Endothelial cell of hepatic sinusoid (primary cell): Measurements from ENCODE around the gene C6orf136.
"Not testable (repeated sequence)": the region's sequence is repeated elsewhere in the genome, so short reads cannot be mapped to it uniquely, and the experiment has no call there.

ENCODE experiments used
- in situ Hi-C: cut with HindIII; loops from 2 replicates; pipeline ENCODE4 v1.10.0; 2017; ENCODE audit warnings: low sequenced_read_pairs

Gene C6orf136, protein sequence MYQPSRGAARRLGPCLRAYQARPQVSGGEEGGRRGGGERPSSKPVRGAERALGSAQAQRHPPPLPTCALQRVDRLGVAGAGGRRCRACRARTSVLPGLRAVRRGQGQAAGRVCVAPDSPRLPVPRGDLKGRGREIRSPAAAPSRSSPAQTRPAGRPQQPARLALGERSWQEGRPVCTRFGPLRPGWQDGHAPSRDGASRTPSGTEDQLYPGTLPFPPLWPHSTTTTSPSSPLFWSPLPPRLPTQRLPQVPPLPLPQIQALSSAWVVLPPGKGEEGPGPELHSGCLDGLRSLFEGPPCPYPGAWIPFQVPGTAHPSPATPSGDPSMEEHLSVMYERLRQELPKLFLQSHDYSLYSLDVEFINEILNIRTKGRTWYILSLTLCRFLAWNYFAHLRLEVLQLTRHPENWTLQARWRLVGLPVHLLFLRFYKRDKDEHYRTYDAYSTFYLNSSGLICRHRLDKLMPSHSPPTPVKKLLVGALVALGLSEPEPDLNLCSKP

GRCh38 chr6:30646450-30647241 lies at the start of gene C6orf136:
TSS of gene C6orf136 (plus strand) at chr6:30647133. CDS start at chr6:30647232, 99 bp downstream.
- in situ Hi-C loops, result no loop called here

DNA sequence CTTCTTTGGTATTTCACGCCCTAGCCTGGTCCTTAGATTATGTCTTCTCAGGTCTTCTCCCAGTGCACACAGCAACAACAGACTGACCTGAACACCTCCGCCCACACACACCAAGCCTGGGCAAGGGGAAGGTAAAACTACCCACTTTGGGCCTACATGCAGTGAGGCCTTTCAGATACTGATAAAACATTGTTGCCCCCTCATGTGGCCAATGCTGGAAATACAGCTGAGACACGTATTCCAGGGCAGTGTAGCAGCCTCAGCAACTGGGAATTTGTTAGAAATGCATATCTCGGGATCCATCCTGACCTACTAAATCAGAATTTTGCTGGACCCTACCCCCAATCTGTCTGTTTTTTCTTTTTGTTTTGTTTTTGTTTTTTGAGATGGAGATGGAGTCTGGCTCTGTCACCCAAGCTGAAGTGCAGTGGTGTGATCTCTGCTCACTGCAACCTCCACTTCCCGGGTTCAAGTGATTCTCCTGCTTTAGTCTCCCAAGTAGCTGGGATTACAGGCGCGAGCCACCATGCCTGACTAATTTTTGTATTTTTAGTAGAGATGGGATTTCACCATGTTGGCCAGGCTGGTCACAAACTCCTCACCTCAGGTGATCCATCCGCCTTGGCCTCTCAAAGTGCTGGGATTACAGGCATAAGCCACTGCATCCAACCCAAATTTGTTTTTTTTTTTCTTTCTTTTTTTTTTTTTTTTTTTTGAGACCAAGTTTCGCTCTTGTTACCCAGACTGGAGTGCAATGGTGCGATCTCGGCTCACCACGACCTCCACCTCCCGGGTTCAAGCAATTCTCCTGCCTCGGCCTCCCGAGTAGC lies 49.4 kb upstream of the C6orf136 start:
- in situ Hi-C loops, result not testable (repeated sequence)

DNA sequence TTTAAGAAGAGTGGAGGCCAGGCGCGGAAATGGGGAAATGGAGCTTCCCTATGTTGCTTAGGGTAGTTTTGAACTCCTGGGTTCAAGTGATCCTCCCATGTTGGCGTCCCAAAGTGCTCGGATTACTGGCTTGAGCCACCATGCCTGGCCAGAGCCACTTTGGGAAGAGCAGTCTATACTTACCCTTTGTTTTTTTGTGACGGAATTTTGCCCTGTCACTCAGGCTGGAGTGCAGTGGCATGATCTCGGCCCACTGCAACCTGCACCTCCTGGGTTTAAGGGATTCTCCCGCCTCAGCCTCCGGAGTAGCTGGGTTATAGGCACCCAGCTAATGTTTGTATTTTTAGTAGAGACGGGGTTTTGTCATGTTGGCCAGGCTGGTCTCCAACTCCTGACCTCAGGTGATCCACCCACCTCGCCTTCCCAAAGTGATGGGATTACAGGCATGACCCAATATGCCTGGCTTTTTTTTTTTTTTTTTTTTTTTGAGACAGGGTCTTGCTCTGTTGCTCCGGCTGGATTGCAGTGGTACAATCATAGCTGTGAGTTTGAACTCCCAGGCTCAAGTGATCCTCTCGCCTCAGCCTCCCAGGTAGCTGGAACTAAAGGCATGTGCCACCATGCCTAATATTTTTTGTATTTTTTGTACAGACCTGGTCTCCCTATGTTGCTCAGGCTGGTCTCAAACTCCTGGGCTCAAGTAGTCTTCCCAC lies 47.9 kb upstream of the C6orf136 start:
- in situ Hi-C loops, result no loop called here

DNA sequence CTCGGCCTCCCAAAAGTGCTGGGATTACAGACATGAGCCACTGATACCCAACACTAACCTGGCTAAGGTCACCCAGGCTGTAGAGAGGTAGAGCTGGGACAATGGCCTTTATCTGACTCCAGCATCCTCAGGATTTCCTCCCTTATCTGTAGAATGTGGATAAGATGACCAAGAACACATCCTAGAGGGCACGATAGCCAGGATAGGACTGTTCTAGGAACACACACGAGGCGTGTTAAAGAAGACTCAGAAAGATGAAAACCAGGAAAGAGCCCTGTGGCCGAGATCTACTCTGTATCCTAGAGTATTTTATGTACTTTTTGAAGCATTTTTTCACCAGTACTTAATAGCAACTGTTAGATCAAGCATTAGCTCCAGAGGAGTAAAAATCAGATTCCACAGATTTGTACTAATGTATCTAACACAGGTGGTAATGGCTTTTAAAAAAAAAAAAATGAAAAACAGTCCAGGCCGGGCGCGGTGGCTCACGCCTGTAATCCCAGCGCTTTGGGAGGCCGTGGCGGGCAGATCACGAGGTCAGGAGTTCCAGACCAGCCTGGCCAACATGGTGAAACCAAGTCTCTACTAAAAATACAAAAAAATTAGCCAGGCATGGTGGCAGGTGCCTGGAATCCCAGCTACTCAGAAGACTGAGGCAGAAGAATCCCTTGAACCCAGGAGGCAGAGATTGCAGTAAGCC lies 47.2 kb upstream of the C6orf136 start:
- in situ Hi-C loops, result no loop called here

DNA sequence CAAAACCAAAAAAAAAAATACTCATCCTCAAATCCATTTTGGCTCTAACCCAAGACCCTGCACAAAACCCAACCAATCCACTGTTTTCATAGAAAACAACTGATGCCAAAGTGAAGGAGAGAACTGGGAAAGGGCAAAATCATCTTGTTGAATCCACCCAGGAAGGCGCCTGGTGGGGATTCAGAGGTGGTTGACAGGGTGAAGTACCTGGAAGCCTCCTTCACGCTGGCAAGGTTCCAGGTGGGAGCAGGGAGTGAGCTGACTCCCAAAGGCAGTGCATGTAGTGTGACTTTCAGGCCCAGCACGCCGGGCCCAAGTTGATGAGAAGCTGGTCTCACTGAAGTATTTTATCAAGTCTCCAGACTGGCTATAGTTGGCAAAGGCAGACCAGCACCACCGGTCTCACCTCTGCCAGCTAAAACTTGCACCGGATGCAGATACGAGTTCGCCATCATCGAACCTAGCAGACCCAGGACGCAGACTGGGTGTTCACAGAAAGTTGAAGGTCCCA lies 46.4 kb upstream of the C6orf136 start:
- in situ Hi-C loops, result no loop called here

- in situ Hi-C loops, result no loop called here
Measured at GRCh38 chr6:30601436-30601814, 45.5 kb upstream of the C6orf136 start.

DNA sequence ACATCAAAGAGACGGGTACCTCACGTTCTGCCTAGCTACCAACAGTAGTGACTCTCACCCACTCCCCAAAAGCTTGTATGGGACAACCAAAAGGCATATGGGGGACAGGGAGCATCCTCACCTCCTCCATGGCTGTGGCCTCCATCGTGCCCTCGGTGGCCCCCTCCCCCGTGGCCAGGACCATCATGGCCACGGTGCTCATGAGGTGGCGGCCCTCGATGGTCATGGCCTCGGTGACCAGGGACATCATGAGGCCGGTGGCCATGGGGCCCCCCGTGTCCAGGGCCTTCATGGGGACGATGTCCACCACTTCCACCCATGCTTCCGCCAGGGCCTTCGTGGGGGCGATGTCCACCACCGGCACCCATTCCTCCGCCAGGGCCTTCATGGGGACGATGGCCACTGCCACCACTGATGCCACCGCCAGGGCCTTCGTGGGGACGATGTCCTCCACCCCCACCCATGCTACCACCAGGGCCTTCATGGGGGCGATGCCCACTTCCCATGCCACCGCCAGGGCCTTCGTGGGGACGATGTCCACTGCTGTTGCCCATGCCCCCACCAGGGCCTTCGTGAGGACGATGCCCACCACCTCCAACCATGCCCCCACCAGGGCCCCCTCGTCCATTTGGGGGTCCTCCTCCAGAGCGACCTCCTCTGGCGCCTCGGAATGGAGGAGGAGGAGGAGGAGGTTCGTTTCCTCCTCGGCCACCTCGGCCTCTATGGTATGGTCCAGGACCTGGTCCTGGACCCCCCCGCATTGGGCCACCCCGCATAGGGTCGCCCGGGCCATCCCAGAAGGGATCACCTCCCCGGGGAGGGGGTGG lies 44.9 kb upstream of the C6orf136 start:
- in situ Hi-C loops, result no loop called here

GRCh38 chr6:30603961-30604360 lies 43.0 kb upstream of the C6orf136 start:
- in situ Hi-C loops, result no loop called here

GRCh38 chr6:30610065-30610464 lies 36.9 kb upstream of the C6orf136 start:
- in situ Hi-C loops, result loop anchor here (5.0 kb wide), 3 partner anchors 48 to 107 kb away; partner anchors contain the start of gene MDC1

DNA sequence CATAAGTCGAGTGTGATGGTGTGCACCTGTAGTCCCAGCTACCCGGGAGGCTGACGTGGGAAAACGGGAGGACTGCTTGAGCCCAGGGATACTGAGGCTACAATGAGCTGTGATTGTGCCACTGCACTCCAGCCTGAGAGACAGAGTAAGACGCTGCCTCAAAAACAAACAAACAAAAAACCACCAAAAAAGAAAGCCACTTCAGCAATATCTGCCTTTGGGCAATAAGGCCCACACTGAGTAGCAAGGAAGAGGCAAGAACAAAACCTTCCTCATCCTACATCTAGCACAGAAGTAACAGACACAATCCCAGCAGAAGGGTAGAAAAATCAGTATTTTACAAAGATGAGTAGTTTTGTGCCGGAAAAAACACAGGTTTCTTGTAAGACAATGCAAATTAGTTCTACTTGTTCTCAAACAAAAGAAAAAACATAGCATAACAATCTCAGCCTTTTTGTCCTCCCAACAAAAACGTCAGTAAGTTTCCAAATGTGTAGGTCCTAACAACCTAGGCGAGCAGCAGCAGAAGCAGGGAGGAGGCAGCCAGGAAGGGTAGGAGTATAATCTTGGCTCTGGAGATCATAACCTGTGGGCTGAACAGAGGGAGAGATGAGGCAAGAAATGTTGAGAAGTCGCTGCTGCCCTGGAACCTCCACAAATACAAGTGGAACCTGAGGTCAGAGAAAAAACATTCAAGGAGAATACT lies 35.6 kb upstream of the C6orf136 start:
- in situ Hi-C loops, result loop anchor here (5.0 kb wide), 3 partner anchors 49 to 106 kb away; partner anchors contain the start of gene MDC1

GRCh38 chr6:30611856-30612194 lies 35.1 kb upstream of the C6orf136 start:
- in situ Hi-C loops, result loop anchor here (5.0 kb wide), 3 partner anchors 50 to 105 kb away; partner anchors contain the start of gene MDC1

GRCh38 chr6:30612213-30612612 lies 34.7 kb upstream of the C6orf136 start:
- in situ Hi-C loops, result loop anchor here (5.0 kb wide), 3 partner anchors 50 to 105 kb away; partner anchors contain the start of gene MDC1

GRCh38 chr6:30612687-30613248 lies 34.2 kb upstream of the C6orf136 start:
- in situ Hi-C loops, result loop anchor here (5.0 kb wide), 3 partner anchors 50 to 105 kb away; partner anchors contain the start of gene MDC1

DNA sequence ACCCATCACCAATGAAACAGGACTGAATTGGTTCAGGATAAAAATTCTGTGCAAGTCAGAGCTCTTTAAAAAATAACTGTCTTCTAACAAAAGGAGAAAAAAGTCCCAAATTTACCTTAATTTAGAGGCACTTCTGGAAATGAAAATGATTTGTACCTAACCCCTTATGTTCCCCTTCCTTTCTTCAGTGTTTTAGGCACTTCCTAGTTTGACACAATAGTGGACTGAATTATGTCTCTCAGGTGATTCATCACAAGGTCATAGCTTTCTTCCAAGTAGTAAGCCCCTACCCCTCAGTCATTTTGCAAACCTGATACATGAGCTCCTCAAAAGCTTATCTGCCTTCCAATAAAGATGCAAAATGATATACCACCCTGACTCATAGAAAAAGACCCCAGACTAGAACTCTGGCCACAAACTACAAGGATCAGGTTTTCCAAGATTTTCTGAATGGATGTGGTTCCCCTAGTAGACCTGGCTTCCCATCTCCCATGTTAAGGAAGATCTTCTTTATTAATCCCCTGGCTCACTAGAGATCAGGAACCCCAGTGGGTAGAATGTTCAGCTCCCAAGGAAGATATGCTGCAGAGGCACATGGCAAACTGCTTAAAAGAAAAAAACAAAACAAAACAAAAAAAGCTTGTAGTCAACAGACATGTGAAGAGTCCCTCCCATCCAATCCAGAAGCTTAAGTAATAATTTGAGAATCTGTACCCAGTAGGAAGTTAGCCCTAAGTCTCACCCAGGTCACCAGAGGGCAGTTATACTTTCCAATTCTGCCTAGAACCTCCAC lies 33.5 kb upstream of the C6orf136 start:
- in situ Hi-C loops, result loop anchor here (5.0 kb wide), 3 partner anchors 51 to 104 kb away; partner anchors contain the start of gene MDC1

DNA sequence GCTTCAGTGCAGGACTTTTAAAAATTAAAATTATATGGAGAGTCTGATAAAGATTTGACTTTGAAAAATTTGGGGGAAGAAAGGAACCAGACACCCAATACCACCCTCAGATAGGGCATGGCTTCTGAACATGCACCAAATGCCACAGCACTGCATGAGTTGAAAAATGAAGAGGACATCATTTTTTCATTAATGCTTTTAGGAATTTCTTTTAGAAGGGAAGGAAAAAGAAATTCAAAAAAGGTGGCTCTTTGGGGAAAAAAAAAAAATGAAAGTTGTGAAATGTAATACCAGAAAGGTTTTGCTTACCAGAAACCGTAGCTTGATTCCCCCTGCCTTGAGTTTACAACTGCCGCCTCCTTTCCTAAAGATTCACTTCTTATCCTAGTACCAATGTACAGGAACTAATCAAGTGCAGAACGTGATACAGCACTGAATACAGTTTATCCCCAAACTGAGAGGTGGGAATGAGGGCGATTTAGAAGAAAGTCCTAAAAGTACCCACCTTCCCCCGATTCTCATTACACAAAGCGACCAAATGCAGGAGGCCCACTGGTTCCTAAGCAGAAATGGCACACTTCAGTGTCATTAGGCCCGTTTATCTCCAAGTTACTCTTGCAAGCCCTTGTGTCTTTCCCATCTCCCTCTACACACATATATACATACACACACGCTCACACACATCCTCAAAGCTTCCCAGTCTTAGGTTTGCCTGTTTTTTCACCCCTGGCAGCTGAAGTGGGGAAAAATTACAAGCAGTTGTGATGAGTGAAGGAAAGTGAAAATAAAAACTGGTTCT lies 32.7 kb upstream of the C6orf136 start:
- in situ Hi-C loops, result loop anchor here (5.0 kb wide), 3 partner anchors 52 to 103 kb away; partner anchors contain the start of gene MDC1

DNA sequence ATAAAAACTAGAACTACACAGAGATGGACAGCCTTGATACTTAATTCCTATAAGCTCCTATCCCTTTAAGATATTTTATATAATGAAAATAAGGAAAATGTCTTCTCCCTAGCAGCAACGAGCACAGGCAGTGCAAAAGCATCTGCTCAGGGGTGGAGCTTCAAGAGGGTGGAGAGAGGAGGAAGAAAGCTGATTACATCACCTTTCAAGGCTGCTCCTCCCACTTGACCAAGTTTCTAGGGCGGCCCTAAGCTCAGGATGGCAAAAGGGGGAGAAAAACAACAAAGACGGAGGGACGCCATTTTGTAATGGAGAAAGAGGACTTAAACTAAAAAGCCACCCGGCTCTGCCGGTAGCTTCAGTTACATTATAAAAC lies 32.1 kb upstream of the C6orf136 start:
- in situ Hi-C loops, result loop anchor here (5.0 kb wide), 3 partner anchors 52 to 102 kb away; partner anchors contain the start of gene MDC1
